HG02678 (cell line): ENCODE results near the gene SCIN.

Experiments used
- ATAC-seq: cut with Tn5 transposase; IDR thresholded peaks from one replicate; pipeline ENCODE4 v1.9.1; 2021; ENCODE audit warnings: mild to moderate bottlenecking, moderate library complexity; ENCODE audit not compliant: unreplicated experiment

Gene SCIN

GRCh38 chr7:12565873-12566272, 4.6 kb upstream of the SCIN start:
- no peak for ATAC-seq

DNA sequence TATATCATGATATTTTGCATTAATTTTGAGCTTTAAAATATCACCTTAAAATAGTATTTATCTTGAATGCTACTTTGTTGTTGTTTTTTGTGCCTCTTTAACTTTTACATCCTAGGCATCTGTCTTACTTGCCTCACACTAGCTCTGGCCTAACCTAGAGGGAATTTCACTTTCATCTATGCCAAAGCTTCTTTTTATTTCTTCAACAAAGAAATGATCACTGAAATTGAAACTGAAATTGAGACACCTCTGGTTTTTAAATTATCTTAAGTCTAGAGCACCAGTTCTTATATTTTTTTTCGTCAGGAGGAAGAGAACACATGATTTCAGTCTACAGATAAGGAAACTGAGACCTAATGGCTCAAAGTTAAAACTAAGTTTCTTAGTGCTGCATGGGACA, 3.5 kb upstream of the SCIN start:
- peak; percentile 89 for ATAC-seq

DNA sequence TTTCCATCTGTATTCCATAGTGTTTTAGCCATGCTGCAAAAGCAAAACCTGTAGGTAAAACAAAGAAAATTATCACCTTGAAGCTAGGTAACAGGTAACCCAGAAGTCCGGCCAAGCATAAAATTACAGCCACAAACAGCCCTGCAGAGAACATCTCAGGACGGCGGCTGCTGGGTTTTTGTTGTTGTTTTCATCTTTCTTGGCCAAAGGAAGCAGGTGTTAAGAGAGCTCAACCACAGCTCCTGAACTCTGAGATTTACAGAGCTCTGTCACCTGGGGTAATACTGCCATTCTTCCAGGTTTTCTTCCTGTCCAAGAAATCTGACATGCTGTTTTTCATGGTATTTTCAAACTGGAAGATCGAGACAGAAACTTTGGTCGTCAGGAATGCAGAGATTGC, 847 bp upstream of the SCIN start:
- ATAC-seq: peak; percentile 38

DNA sequence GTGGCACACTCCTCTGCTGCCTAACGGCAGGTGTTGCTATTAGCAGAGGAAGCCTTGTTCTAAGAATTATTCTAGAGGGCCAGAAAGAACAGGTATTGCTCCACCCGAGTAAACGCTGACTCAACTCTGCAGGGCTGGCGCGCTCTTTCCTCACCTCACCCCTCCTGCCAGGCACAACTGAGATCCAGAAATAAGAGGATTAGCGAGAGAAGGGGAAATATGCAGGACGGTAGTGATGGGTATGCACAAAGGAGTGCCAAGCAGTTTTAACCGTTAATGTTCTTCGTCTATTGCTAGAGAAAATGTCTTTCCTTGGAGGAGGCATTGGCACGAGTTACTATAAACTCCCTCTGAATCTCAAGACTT, 369 bp upstream of the SCIN start:
- ATAC-seq: no peak

DNA sequence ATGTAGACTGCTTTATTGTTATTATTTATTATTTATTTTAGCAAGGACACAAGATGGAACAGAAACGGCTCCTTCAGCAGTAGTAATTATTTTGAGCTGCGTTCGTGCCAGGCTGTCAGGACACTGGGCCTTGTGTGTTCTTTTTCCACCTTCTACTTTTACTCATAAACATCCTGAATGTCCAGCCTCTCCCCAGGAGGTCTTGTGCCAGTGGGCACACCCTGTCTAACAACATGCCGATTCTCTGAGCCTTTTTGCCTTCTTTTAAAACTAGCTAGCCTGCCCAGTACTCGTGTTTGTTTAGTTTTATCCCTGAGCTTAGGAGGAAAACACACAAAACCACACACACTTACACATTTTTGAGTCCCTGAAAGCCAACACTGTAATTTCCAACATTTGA, 1.2 kb downstream of the SCIN start:
- ATAC-seq: no peak

- ATAC-seq: no peak
Measured at GRCh38 chr7:12572941-12573575, 2.5 kb downstream of the SCIN start.

- no peak for ATAC-seq
Measured at GRCh38 chr7:12573885-12574284, 3.4 kb downstream of the SCIN start.

DNA sequence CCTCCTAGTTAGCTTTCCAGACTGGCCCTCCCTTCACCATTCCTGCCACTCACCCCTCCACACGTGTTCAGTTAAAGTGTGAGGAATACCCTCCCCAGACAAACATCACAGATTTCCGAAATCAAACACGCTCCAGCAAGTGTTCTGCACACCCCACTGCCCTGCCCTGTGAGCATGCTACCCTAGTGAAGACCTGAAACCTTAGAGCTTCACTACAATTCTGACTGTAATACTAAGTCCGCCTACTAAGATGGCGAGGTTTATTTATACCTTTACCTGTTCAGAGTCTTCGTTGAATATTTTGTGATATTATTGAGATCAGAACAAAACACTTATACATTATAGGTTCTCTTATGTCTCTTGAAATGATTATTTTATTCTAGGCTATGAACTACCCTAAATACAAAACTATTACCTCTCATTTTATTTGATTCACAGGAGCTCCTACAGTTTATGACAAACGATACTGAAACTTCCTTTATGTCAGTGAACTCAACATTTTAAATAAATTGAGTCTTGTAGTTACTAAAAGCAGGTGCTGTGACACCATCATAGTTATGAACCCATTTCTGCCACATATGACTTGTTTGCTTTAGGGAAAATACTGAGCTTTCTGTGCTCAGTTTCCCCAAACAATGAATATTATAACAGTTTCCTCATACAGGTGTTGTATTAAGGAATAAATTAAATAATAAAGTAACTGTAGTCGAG, 8.6 kb downstream of the SCIN start:
- no peak for ATAC-seq

DNA sequence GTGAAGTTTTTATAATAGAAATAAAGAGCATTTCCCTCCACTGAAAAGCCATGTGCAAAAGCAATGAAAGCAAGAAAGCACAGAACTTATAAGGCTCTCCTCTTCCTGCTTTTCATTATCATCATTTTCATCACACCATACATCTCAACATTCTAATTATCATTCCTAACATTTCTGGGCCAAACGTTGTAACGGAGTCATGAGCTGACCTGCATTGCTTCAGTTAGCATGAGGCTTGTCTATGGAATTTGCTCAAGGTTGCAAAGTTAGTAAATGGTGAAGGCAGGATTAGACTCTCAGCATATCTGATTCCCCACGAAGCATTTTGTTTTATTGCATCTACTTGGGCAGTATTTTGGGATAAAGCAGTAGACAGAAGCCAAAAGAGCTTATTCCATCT, 11.4 kb downstream of the SCIN start:
- no peak for ATAC-seq

- no peak for ATAC-seq
Measured at GRCh38 chr7:12582362-12582761, 11.8 kb downstream of the SCIN start.

DNA sequence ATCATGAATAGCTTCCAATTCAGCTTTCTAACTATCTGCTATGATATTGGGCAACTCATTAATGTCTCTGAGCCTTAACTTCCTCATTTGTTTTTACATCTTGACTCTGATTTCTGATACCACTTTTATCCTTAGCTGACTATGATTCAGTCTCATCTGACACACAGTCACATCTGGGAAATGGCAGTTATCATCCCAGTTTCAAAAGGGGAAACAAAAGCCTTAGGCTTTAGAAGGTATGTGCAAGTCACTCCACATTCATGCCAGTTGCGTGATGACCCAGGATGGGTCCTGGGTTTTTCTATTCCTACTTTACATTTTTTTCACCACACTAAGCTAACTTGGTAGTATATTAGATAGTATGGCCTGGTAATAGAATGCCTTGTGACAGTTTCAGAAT, 12.7 kb downstream of the SCIN start:
- ATAC-seq: no peak

- no peak for ATAC-seq
Measured at GRCh38 chr7:12583922-12584321, 13.4 kb downstream of the SCIN start.

DNA sequence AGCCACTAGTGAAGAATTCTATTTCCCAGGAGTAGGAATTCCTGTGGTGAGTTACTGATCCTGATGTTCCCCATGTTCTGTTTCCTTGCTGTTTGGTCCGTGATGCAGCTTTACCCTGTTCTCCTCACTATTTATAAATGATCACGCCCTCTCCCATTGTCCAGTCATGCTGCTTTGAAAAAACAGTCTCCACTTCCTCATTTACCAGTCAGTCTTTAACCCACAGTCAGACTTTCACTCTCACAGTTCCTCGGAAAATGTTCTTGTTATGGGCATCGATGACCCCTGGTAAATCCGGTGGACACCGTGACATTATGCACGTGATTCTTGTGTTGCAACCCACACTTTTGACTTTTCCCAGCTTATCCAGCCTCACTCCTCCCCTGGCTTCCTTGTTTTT, 14.4 kb downstream of the SCIN start:
- ATAC-seq: peak; percentile 97

GRCh38 chr7:12586271-12586670, 15.8 kb downstream of the SCIN start:
- no peak for ATAC-seq

DNA sequence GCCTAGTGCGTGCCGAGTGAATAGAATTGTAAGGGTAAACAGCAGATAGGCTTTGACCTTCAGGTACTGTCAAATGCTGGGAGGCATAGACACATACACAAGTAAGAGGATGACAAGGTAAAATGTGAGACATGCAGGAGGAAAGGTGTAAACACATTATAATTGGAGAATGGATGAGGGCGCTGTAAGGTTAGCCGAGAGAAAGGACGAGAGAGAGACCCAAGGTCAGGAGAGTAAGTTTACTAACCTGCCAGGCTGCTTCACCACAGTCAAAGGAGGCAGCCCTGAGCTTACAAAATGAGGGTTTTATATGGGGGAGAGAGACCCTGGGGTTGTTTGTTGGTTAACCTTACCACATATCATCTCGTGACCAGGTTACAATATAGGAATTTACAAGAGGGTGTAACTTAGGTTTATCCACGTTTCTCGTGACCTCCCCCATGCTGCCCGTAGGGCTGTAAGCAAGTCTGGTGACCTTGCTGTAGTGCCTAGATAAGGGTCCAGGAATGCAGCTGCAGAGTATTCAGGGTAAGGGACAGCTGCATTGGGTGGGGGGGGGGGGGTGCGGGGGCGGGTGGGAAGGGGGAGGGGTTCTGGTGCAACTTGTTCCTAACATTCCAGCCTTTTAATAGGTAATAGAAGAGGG, 17.9 kb downstream of the SCIN start:
- ATAC-seq: no peak

DNA sequence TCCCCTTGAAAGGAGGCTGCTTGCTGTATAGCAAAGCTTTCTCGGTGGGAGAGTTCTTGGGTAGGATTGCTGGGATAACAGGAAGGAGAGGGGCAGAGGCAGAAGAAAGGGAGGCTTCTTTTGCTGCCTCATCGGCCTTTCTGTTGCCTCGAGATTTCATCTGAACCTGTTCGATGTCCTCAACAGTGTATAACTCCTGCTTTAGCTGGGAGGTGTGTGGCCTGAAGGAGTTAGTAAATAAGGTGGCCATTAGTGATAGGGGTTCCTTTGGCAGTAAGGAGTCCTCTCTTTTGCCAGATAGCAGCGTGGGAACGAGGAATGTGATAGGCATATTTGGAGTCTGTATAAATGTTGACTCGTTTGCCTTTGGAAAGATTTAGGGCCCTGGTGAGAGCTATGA, 20.0 kb downstream of the SCIN start:
- no peak for ATAC-seq

- ATAC-seq: no peak
Measured at GRCh38 chr7:12594122-12594897, 23.8 kb downstream of the SCIN start.

DNA sequence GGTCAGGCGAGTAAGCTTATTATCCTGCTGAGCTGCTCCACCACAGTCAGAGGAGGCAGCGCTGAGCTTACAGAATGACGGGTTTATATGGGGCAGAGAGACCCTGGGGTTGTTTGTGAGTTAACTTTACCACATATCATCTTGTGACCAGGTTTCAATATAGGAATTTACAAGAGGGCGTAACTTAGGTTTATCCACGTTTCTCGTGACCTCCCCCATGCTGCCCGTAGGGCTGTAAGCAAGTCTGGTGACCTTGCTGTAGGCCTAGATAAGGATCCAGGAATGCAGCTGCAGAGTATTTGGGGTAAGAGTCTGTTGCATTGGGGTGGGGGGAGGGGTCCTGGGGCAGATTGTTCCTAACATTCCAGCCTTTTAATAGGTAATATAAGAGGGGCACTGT, 24.6 kb downstream of the SCIN start:
- no peak for ATAC-seq

DNA sequence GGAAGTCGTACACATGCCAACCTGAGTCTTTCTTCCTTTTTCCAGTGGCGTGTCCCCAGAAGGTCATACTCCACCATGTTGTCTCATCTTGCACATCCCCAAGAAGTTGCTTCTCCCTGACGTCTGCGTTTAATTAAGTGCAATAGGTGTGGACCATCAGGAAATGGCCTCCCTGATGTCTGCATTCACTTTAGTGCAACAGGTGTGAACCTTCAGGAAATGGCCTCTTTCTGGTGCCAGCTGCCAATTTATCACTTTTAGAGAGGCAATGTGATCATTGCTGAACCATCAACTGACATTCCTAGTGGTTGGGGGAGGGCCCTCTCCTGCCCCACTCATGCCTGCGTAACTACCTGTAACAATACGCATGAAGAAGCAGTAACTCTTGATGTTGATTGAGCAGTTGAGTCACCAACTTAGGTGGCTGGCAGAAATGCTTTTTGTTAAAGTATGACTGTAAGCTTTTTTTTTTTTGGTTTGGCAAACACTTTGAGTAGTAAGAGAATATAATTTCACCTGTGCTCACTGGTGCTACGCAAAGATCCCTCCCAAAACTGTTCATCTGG, 25.8 kb downstream of the SCIN start:
- ATAC-seq: no peak

DNA sequence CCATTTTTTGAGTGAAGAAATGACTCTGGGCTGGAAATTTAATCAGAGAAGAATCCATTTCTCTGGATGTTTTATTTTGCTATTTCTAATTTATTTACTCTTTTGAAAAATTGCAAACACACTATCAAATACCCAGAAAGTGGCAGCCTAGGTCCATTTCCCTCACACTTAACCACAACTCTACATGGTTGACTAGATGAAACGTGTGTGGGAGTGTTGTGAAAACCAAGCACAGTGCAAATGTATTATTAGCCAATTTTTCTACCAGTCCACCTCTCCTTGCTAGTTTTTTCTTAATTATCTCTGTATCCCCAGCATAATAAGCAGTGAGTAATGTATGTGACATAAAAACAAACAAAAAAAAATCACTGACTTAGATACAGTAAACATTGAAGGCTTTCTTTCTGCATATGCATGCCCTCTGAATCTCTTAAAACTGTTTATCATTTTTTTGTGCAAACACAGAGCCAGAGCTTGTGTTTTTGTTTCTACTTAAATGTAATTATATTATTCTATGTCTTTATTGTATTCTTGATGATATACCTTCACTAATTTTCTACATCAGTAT, 30.9 kb downstream of the SCIN start:
- peak; percentile 91 for ATAC-seq

- no peak for ATAC-seq
Measured at GRCh38 chr7:12607134-12607533, 36.6 kb downstream of the SCIN start.
